22Rv1 (cell line): Measurements from ENCODE around the gene RIT2.

Experiments
- ZFX ChIP-seq: fragments of 450-650 bp; IDR thresholded peaks from 2 replicates; pipeline ENCODE4 v1.6.1; 2017; ENCODE audit warnings: antibody characterized with exemption, borderline replicate concordance
- TF ChIP-seq, protein P1 (sequence below): fragments of 450-650 bp; IDR thresholded peaks from 2 replicates; pipeline ENCODE4 v1.5.1; 2017; ENCODE audit warnings: mild to moderate bottlenecking

DNA sequence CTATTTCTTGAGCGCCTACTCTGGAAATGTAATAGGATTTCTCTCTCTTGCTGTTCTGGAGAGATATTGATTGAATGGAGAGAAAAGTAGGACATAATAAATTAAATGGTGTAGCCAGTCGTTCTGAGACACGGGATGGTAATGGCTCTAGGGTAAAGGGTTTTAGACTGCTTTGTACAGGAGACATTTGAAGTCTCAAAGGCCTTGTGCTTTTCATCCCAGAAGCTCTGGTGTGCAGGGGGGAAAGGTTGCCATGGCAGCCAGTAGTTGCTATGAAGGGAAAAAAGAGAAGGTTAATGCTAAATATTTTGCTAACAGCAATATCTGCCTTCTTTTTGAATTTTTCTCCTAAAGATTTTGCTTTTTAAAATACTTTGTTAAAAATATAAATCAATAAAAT lies 359.3 kb downstream of the RIT2 start:
- TF ChIP-seq, protein P1, sequence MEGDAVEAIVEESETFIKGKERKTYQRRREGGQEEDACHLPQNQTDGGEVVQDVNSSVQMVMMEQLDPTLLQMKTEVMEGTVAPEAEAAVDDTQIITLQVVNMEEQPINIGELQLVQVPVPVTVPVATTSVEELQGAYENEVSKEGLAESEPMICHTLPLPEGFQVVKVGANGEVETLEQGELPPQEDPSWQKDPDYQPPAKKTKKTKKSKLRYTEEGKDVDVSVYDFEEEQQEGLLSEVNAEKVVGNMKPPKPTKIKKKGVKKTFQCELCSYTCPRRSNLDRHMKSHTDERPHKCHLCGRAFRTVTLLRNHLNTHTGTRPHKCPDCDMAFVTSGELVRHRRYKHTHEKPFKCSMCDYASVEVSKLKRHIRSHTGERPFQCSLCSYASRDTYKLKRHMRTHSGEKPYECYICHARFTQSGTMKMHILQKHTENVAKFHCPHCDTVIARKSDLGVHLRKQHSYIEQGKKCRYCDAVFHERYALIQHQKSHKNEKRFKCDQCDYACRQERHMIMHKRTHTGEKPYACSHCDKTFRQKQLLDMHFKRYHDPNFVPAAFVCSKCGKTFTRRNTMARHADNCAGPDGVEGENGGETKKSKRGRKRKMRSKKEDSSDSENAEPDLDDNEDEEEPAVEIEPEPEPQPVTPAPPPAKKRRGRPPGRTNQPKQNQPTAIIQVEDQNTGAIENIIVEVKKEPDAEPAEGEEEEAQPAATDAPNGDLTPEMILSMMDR: no peak
- no peak for TF ChIP-seq ZFX
